HepG2 (cell line): ENCODE measurements around the gene MAGI1. TPM values are rescaled to one million over a fixed set of nuclear protein-coding genes. Genes with fewer than 3 reads are reported as not detected.

Experiments used
- BRD4 ChIP-seq: sonication (generic); formaldehyde crosslinking; IDR thresholded peaks from 2 replicates; pipeline ENCODE4 v1.4.0; 2020; ENCODE audit warnings: missing genetic modification reagents
- CREB1 ChIP-seq, 2 experiments: fragments of 450-650 bp in 1 of 2; IDR thresholded peaks; 2 replicates each; pipeline ENCODE4 v1.6.1; 2016 to 2017; ENCODE audit warnings: control low read depth in 1 of 2, mild to moderate bottlenecking in 1 of 2, missing compliant biosample characterization in 1 of 2, missing genetic modification characterization in 1 of 2
- DMTF1 ChIP-seq: sonication (generic); formaldehyde crosslinking; IDR thresholded peaks from 2 replicates; pipeline ENCODE4 v1.4.0; 2020; ENCODE audit warnings: mild to moderate bottlenecking, missing genetic modification reagents
- FOXJ3 ChIP-seq: sonication (generic); formaldehyde crosslinking; IDR thresholded peaks from 2 replicates; pipeline ENCODE4 v1.4.0; 2020; ENCODE audit warnings: missing genetic modification reagents, mild to moderate bottlenecking, borderline replicate concordance
- MYC ChIP-seq: sonication (generic); formaldehyde crosslinking; IDR thresholded peaks from 2 replicates; pipeline ENCODE4 v1.9.0; 2021; ENCODE audit warnings: missing genetic modification reagents, borderline replicate concordance
- NCOA5 ChIP-seq: sonication (generic); formaldehyde crosslinking; IDR thresholded peaks from 2 replicates; pipeline ENCODE4 v1.4.0; 2020; ENCODE audit warnings: missing genetic modification reagents
- NCOR1 ChIP-seq: fragments of 200-600 bp; sonication (generic); IDR thresholded peaks from 2 replicates; pipeline ENCODE4 v1.7.0; 2017; ENCODE audit warnings: antibody characterized with exemption, low read length, borderline replicate concordance
- NFE2L1 ChIP-seq: sonication (generic); formaldehyde crosslinking; IDR thresholded peaks from 2 replicates; pipeline ENCODE4 v1.4.0; 2020; ENCODE audit warnings: missing genetic modification reagents, mild to moderate bottlenecking, borderline replicate concordance
- NR2C2 ChIP-seq: sonication (generic); formaldehyde crosslinking; IDR thresholded peaks from 2 replicates; pipeline ENCODE4 v1.4.0; 2020; ENCODE audit warnings: missing genetic modification reagents, mild to moderate bottlenecking, moderate library complexity, borderline replicate concordance
- POGZ ChIP-seq: sonication (generic); formaldehyde crosslinking; IDR thresholded peaks from 2 replicates; pipeline ENCODE4 v1.4.0; 2020; ENCODE audit warnings: mild to moderate bottlenecking, missing genetic modification reagents
- RBFOX2 ChIP-seq: fragments of 200-400 bp; formaldehyde crosslinking; IDR thresholded peaks from 2 replicates; pipeline ENCODE4 v1.6.1; 2017; ENCODE audit warnings: low read depth, mild to moderate bottlenecking, low read length
- SIX4 ChIP-seq: sonication (generic); formaldehyde crosslinking; IDR thresholded peaks from 2 replicates; pipeline ENCODE4 v1.4.0; 2020; ENCODE audit warnings: missing genetic modification reagents
- SKIL ChIP-seq: sonication (generic); formaldehyde crosslinking; IDR thresholded peaks from 2 replicates; pipeline ENCODE4 v1.8.0; 2022; ENCODE audit warnings: missing genetic modification reagents, mild to moderate bottlenecking, moderate library complexity, borderline replicate concordance
- TAF15 ChIP-seq: fragments of 200-400 bp; formaldehyde crosslinking; IDR thresholded peaks from one replicate; pipeline ENCODE4 v1.6.1; 2018; ENCODE audit warnings: mild to moderate bottlenecking, low read depth, low read length; ENCODE audit not compliant: poor library complexity, severe bottlenecking
- TBX2 ChIP-seq: sonication (generic); formaldehyde crosslinking; IDR thresholded peaks from 2 replicates; pipeline ENCODE4 v1.5.0; 2020; ENCODE audit warnings: missing genetic modification reagents, mild to moderate bottlenecking, borderline replicate concordance
- TFAP4 ChIP-seq: sonication (generic); IDR thresholded peaks from 2 replicates; pipeline ENCODE4 v1.6.1; 2016; ENCODE audit warnings: low read depth, borderline replicate concordance
- TP53 ChIP-seq: sonication (generic); formaldehyde crosslinking; conservative IDR thresholded peaks from 2 replicates; pipeline ENCODE4 v1.4.0; 2020; ENCODE audit warnings: missing genetic modification reagents
- ZBTB26 ChIP-seq: IDR thresholded peaks from 2 replicates; pipeline ENCODE4 v1.6.1; 2016; ENCODE audit warnings: missing compliant biosample characterization, missing genetic modification reagents, borderline replicate concordance
- ZFP36L2 ChIP-seq: sonication (generic); formaldehyde crosslinking; IDR thresholded peaks from 2 replicates; pipeline ENCODE4 v1.4.0; 2020; ENCODE audit warnings: missing genetic modification reagents
- ZFP37 ChIP-seq: sonication (generic); formaldehyde crosslinking; IDR thresholded peaks from 2 replicates; pipeline ENCODE4 v1.4.0; 2020; ENCODE audit warnings: missing genetic modification reagents, borderline replicate concordance
- ZNF44 ChIP-seq: sonication (generic); formaldehyde crosslinking; IDR thresholded peaks from 2 replicates; pipeline ENCODE4 v1.5.1; 2020; ENCODE audit warnings: mild to moderate bottlenecking, missing genetic modification reagents
- ZNF543 ChIP-seq: sonication (generic); formaldehyde crosslinking; IDR thresholded peaks from 2 replicates; pipeline ENCODE4 v1.4.0; 2020; ENCODE audit warnings: mild to moderate bottlenecking, missing genetic modification reagents
- ZNF75D ChIP-seq: sonication (generic); formaldehyde crosslinking; IDR thresholded peaks from 2 replicates; pipeline ENCODE4 v1.8.1; 2023; ENCODE audit warnings: missing genetic modification reagents, mild to moderate bottlenecking, borderline replicate concordance
- polyA plus RNA-seq, 8 experiments: library from polyadenylated mRNA; depleted of rRNA in 3 of 8; stranded (reverse) in 7 of 8; unstranded in 1 of 8; fragments of >200 nt; fragmentation: Illumina TruSeq in 4 of 8; extraction: Trizol in 4 of 8; gene quantifications; 2 replicates each; pipeline versions ENCODE4 v1.2.1 to v1.2.3, GENCODE V29; 2011 to 2016; ENCODE audit warnings: low read depth in 4 of 8, missing spikeins in 1 of 8, mixed read lengths in 1 of 8; ENCODE audit not compliant: insufficient read depth in 1 of 8
- total RNA-seq, 5 experiments: library from RNA; depleted of rRNA; stranded (reverse); fragments of >200 nt; fragmentation: Illumina TruSeq; extraction: Trizol; gene quantifications; 2 replicates each; pipeline ENCODE4 v1.2.3, GENCODE V29; 2016; ENCODE audit warnings: low read depth in 1 of 5

MAGI1 gene
- total and polyA plus RNA-seq, 2 of the 13 experiments (the other 11 are each of a cell fraction or from before 2014, with no cell fraction given), result 22.2 to 26.0 TPM

- no peak for TF ChIP-seq NFE2L1 (CRISPR knock-in tag)
- no peak for TF ChIP-seq BRD4 (CRISPR knock-in tag)
- TF ChIP-seq ZBTB26 (CRISPR knock-in tag), result no peak
- no peak for TF ChIP-seq TFAP4
- peak; percentile 75 for TF ChIP-seq TBX2 (CRISPR knock-in tag)
- no peak; the same call in 1 of the 2 replicates for TF ChIP-seq RBFOX2
- TF ChIP-seq ZFP36L2 (CRISPR knock-in tag), result no peak
- TF ChIP-seq ZNF44, result no peak
- TF ChIP-seq DMTF1 (CRISPR knock-in tag), result no peak
- TF ChIP-seq SKIL (CRISPR knock-in tag), result no peak
- TF ChIP-seq NCOR1, result no peak
- TF ChIP-seq CREB1 (IDR thresholded peaks at IDR 0.05), result peak; percentile 71
- TF ChIP-seq CREB1 (CRISPR knock-in tag; IDR thresholded peaks at IDR 0.05), result no peak
- no peak for TF ChIP-seq NCOA5 (CRISPR knock-in tag)
- TF ChIP-seq TP53 (CRISPR knock-in tag), result no peak
- no peak for TF ChIP-seq SIX4 (CRISPR knock-in tag)
- no peak for TF ChIP-seq ZFP37 (CRISPR knock-in tag)
- TF ChIP-seq MYC, result no peak
- TF ChIP-seq POGZ (CRISPR knock-in tag), result peak; percentile 81
- no peak for TF ChIP-seq TAF15
- TF ChIP-seq ZNF75D (CRISPR knock-in tag), result no peak
- TF ChIP-seq FOXJ3 (CRISPR knock-in tag), result no peak; the same call in 1 of the 2 replicates
- TF ChIP-seq NR2C2 (CRISPR knock-in tag), result peak; percentile 73; the same call in 1 of the 2 replicates
- peak; percentile 59; the same call in 1 of the 2 replicates for TF ChIP-seq ZNF543 (CRISPR knock-in tag)
Measured at GRCh38 chr3:65953881-65954733, 84.6 kb downstream of the MAGI1 start (continued).
